Middle frontal gyrus (tissue), 1 donor: Measurements from ENCODE around the gene MAPT.
"Not testable (repeated sequence)": the region's sequence is repeated elsewhere in the genome, so short reads cannot be mapped to it uniquely, and the experiment has no call there.

Experiments used
- DNase-seq: peaks from one replicate; pipeline ENCODE4 v3.0.0-alpha.2; 2015; ENCODE audit warnings: low spot score; ENCODE audit errors: extremely low spot score

Gene MAPT

GRCh38 chr17:45951941-45952340 lies 57.6 kb downstream of the MAPT start:
- no peak for DNase-seq

DNA sequence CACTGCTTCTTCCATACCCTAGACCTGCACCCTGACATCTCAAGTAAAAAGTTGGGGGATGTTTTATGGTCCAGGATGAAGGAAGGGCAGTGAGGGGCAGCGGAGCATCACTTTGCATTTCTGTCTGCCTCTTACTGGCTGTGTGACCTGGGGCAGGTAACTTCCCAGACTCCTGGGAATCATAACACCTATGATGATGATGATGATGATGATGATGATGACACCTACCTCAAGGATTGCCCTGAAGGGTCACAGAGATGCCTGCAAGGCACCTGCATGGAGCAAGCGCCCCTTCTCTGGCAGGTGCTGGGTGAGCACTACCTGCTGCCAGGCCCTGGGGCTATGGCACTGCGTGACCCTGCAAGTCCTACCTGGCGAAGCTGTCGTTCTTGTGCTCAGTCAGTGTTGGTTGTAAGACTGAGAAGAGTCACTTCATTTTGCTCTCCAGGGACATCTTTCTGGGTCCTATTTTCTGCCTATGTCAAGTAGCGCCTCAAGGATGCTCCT lies 58.5 kb downstream of the MAPT start:
- no peak for DNase-seq

- no peak for DNase-seq
Observed at GRCh38 chr17:45953561-45953960, 59.2 kb downstream of the MAPT start.

DNA sequence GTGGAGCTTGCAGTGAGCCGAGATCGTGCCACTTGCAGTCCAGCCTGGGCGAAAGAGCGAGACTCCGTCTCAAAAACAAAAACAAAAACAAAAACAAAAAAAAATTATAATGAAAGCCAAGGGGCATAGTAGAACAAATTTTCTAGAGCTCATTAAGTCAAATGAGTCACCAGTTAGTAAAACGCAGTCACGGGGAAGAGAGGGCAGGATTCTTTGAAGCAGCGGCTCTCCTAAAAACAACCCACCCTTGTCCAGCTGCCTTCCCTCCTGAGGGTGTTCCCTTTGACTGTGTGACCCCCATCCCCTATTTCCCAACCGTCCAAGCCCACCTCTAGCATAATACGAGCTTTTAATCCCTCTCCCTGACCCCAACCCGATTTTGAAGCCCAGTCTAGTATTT lies 60.6 kb downstream of the MAPT start:
- no peak for DNase-seq

- no peak for DNase-seq
Observed at GRCh38 chr17:45955326-45955725, 61.0 kb downstream of the MAPT start.

DNA sequence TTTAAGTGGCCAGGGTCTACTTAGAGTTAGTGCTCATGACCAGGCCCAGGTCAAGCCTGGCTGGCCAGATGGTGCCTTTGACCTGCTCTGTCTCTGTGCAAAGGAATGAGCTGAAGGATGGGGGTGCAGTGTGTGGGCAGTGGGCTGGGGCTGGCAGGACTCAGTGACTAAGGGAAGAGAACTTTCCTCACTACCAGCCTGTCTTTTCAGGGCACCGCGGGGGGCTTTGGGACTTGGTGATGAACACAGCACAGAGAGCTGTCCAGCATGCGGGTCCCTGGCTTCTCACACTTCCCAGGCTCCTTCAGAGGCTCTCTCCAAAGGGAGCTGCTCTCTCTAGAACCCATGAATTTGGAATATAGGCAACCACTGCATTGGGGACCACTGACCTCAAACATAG lies 61.7 kb downstream of the MAPT start:
- DNase-seq = no peak

GRCh38 chr17:45956746-45957145 lies 62.4 kb downstream of the MAPT start:
- DNase-seq = not testable (repeated sequence)

DNA sequence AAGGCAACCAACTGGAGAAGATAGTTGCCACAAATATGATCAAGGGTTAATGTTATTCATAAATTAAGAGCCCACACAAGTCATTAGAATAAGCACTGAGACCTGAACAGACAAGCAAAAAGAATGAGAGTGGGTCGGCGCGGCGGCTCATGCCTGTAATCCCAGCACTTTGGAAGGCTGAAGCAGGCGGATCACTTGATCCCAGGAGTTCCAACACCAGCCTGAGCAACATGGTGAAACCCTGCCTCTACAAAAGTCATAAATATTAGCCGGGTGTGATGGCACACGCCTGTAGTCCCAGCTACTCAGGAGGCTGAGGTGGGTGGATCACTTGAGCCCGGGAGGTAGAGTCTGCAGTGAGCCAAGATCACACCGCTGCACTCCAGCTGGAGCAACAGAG lies 64.0 kb downstream of the MAPT start:
- DNase-seq = no peak

DNA sequence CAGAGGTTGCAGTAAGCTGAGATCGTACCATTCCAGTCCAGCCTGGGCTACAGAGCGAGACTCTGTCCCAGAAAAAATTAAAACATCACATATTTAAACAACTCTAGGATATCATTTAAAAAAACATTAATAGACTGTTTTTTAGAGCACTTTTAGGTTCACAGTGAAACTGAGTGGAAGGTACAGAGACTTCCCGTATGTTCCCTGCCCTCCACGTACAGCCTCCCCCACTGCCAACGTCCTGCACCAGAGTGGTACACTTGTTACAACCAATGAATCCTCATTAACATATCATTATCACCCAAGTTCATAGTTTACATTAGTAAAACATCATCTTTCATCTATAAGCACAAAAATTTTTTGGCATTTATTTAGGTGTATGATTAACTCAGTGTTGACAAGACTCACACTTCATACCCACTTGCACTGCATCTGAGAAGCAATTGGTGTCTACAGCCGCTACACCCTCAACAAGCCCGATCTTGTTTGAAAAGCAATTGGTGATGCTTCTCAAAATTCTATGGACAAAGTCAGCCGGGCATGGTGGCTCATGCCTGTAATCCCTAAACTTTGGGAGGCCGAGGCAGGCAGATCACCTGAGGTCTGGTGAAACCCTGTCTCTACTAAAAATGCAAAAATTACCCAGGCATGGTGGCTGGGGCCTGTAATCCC lies 64.8 kb downstream of the MAPT start:
- DNase-seq = no peak

GRCh38 chr17:45960311-45960710 lies 66.0 kb downstream of the MAPT start:
- DNase-seq = no peak

GRCh38 chr17:45961206-45961605 lies 66.9 kb downstream of the MAPT start:
- DNase-seq = no peak

DNA sequence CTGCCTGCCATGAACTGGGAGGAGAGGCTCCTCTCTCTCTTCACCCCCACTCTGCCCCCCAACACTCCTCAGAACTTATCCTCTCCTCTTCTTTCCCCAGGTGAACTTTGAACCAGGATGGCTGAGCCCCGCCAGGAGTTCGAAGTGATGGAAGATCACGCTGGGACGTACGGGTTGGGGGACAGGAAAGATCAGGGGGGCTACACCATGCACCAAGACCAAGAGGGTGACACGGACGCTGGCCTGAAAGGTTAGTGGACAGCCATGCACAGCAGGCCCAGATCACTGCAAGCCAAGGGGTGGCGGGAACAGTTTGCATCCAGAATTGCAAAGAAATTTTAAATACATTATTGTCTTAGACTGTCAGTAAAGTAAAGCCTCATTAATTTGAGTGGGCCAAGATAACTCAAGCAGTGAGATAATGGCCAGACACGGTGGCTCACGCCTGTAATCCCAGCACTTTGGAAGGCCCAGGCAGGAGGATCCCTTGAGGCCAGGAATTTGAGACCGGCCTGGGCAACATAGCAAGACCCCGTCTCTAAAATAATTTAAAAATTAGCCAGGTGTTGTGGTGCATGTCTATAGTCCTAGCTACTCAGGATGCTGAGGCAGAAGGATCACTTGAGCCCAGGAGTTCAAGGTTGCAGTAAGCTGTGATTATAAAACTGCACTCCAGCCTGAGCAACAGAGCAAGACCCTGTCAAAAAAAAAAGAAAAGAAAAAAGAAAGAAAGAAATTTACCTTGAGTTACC lies 68.0 kb downstream of the MAPT start:
- no peak for DNase-seq

- no peak for DNase-seq
Observed at GRCh38 chr17:45963283-45963682, 68.9 kb downstream of the MAPT start.

DNA sequence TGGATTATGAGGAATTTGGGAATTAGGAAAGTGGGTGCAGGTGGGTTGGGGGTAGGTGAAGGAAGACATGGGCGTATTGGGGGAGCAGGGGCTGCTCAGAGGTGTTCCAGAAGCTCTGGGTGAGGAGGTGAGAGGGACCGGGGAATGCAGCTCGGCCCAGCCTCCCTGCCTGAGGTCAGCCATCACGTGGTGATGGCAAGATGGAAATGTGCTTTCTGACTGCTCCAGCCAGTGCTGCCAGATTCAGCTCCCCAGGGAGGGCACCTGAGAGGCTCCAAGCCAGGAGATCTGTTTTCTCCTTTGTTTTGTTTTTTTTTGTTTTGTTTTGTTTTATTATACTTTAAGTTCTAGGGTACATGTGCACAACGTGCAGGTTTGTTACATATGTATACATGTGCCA lies 69.5 kb downstream of the MAPT start:
- DNase-seq = no peak

DNA sequence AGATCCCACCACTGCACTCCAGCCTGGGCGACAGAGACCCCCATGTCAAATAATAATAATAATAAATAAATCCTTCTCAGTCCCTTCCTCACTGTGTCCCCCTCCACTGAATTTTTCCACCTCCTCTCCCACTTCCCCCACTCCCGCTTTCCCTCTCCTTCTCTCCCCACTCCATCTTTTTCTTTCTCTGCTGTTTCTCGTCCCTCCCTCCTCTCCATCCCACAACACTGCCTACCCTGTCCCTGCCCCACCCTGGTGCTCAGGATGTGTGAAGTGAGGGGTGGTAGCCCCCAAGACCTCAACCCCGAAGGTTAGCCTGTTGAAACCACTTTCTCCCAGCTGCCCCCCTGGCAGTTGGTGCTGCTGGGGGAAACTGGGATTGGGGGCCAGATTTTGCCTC lies 70.3 kb downstream of the MAPT start:
- no peak for DNase-seq

DNA sequence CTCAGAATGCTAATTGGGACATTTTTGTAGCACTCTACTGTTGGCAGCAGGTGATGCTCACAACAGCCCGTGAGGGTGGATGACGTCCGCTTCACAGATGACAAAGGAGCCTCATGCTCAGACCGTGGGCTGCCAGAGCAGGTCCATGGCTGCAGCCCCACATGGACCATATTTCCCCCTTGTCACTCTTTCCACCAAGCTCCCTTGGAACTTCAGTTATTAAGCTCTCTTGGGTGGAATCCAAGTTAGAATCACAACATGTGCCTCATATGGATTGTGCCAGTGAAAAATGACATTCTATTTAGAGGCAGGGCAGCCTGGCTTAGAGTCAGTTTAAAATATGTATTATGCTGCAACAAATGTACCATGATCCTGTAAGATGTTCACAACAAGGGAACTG lies 71.5 kb downstream of the MAPT start:
- DNase-seq = no peak

DNA sequence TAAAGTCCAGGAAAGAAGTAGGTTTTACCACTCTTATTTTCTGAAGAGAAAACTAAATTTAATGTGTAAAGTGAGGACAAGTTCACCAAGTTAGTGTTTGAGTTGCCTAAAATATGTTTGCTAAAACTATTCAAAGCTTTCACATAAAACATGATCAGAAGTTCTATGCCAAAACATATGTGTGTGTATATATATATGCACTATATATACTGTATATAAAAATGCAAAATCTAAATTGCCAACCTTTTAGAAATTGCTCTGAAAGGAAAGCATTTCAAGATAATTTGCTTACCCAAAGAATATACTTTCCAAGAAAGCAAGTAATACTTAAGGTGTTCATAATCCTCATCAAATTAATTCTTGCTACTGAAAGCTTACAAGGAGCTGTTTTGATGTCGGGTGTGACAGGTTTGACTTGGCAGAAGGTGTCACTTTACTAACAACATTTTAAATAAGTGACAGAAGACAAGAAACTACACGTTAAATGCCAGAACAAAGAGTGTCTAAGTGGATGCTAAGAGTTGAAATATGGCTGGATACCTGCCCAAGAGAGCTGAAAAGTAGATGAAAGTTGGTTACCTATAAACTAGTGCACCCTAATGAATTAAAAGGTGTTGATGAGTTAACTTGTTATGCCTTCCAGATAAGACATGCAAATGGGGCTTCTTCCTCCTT lies 72.4 kb downstream of the MAPT start:
- no peak for DNase-seq

DNA sequence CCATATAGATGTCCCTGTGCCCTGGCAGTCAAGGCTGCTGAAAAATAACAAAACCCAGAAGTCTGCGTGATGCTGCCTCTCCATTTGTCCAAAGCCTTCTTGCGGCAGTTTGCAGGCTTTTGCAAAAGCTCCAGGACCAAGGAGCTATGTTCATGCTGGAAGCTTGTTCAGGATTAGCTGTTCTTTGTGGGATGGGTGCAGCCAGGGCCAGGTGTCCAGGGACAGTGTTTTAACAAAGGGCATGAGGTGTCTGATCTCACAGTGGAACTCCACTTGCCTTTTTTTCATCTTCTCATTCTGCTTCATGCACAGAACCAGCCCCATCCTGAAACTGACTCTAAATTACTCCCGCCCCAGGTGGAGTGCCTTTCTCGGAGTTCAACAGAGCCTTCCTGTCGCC lies 73.0 kb downstream of the MAPT start:
- no peak for DNase-seq

- DNase-seq = no peak
Observed at GRCh38 chr17:45968732-45969131, 74.4 kb downstream of the MAPT start.

DNA sequence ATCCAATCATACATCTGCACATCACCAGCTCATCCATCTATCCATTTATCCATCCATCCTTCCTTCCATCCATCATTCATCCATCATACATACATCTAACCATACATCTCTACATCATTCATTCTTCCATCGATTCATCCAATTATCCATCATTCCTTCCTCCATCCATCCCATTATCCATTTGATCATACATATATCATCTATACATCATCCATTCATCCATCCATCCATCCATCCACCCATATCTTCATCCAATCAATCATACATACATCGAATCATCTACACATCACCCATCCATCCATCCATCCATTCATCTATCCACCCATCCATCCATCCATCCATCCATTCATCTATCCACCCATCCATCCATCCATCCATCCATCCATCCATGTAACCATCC lies 75.4 kb downstream of the MAPT start:
- DNase-seq = no peak

GRCh38 chr17:45970659-45971058 lies 76.3 kb downstream of the MAPT start:
- DNase-seq = no peak

DNA sequence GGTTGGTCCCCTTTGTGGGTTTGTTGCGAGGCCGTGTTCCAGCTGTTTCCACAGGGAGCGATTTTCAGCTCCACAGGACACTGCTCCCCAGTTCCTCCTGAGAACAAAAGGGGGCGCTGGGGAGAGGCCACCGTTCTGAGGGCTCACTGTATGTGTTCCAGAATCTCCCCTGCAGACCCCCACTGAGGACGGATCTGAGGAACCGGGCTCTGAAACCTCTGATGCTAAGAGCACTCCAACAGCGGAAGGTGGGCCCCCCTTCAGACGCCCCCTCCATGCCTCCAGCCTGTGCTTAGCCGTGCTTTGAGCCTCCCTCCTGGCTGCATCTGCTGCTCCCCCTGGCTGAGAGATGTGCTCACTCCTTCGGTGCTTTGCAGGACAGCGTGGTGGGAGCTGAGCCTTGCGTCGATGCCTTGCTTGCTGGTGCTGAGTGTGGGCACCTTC lies 77.4 kb downstream of the MAPT start:
- no peak for DNase-seq
